IMR-90 (cell line): ENCODE data around the gene ADCY9. TPM values are rescaled to one million over a fixed set of nuclear protein-coding genes. Genes with fewer than 3 reads are reported as not detected.

Source experiments
- ATAC-seq: fragments of 200-7000 bp; cut with Tn5 transposase; 2 replicates; pipeline ENCODE4 v1.9.1; 2020; ENCODE audit warnings: low read depth, mild to moderate bottlenecking, moderate library complexity
- BruUV-seq: library from RNA; stranded (reverse); fragments of 400-500 nt; replicated peaks from 2 replicates; lab custom pipeline; 2021; lab: Mats Ljungman, UMichigan
- CTCF ChIA-PET: fragments of 300-600 bp; formaldehyde crosslinking; extraction: SDS; loops from one replicate; lab custom pipeline; 2021; ENCODE audit warnings: antibody characterized with exemption; lab: Yijun Ruan, JAX
- POLR2A ChIA-PET: fragments of 300-600 bp; sonication (Branson Sonifier 250); formaldehyde crosslinking; loops from one replicate; lab custom pipeline; 2022; ENCODE audit warnings: antibody characterized with exemption; ENCODE audit not compliant: unreplicated experiment; lab: Charles Lee
- DNase-seq: peaks from one replicate; pipeline ENCODE4 v3.0.0; 2013
- H2AFZ ChIP-seq: replicated peaks from 2 replicates; pipeline ENCODE3; 2013; ENCODE audit warnings: low read length, mild to moderate bottlenecking; ENCODE audit not compliant: poor library complexity
- H2AK5ac ChIP-seq: 2 replicates; pipeline ENCODE4 v1.6.1; 2013; ENCODE audit warnings: low read depth, low read length, inconsistent platforms
- H2AK9ac ChIP-seq: replicated peaks from 2 replicates; pipeline ENCODE3; 2013; ENCODE audit warnings: mild to moderate bottlenecking, low read depth, low read length, moderate library complexity; ENCODE audit not compliant: poor library complexity
- H2BK120ac ChIP-seq: 2 replicates; pipeline ENCODE4 v1.6.1; 2013; ENCODE audit warnings: low read depth, low read length, inconsistent platforms
- H2BK15ac ChIP-seq: 3 replicates; pipeline ENCODE4 v1.6.1; 2013; ENCODE audit warnings: low read depth, low read length, inconsistent platforms
- H2BK20ac ChIP-seq: 2 replicates; pipeline ENCODE4 v1.6.1; 2013; ENCODE audit warnings: low read depth, mild to moderate bottlenecking, inconsistent platforms, low read length, moderate library complexity
- H2BK5ac ChIP-seq: 2 replicates; pipeline ENCODE4 v1.6.1; 2013; ENCODE audit warnings: mild to moderate bottlenecking, low read depth, low read length, inconsistent platforms; ENCODE audit not compliant: poor library complexity, severe bottlenecking
- H3K14ac ChIP-seq: replicated peaks from 2 replicates; pipeline ENCODE4 v1.6.1; 2013; ENCODE audit warnings: low read depth, low read length, inconsistent platforms
- H3K18ac ChIP-seq: 2 replicates; pipeline ENCODE4 v1.6.1; 2013; ENCODE audit warnings: low read depth, low read length, control low read depth
- H3K23ac ChIP-seq: 2 replicates; pipeline ENCODE4 v1.6.1; 2013; ENCODE audit warnings: low read depth, low read length, inconsistent platforms
- H3K27ac ChIP-seq: 2 replicates; pipeline ENCODE4 v1.5.1; 2013; ENCODE audit warnings: mild to moderate bottlenecking, control low read depth, low read length; ENCODE audit not compliant: insufficient read depth
- H3K27me3 ChIP-seq: 2 replicates; pipeline ENCODE4 v1.6.1; 2013; ENCODE audit warnings: low read length; ENCODE audit not compliant: control insufficient read depth, insufficient read depth
- H3K36me3 ChIP-seq: 2 replicates; pipeline ENCODE4 v1.6.1; 2013; ENCODE audit warnings: low read length, mixed read lengths; ENCODE audit not compliant: control insufficient read depth, insufficient read depth
- H3K4ac ChIP-seq: 2 replicates; pipeline ENCODE4 v1.6.1; 2013; ENCODE audit warnings: low read depth, low read length, inconsistent platforms
- H3K4me1 ChIP-seq: 2 replicates; pipeline ENCODE4 v1.6.1; 2013; ENCODE audit warnings: low read length, mixed read lengths; ENCODE audit not compliant: control insufficient read depth, insufficient read depth
- H3K4me2 ChIP-seq: 2 replicates; pipeline ENCODE4 v1.6.1; 2013; ENCODE audit warnings: low read depth, mild to moderate bottlenecking, control low read depth, low read length, moderate library complexity
- H3K4me3 ChIP-seq: 2 replicates; pipeline ENCODE4 v1.5.1; 2013; ENCODE audit warnings: low read depth, mild to moderate bottlenecking, control low read depth, low read length, moderate library complexity; ENCODE audit not compliant: insufficient read depth
- H3K56ac ChIP-seq: 2 replicates; pipeline ENCODE4 v1.6.1; 2013; ENCODE audit warnings: low read length, inconsistent platforms; ENCODE audit not compliant: insufficient read depth; ENCODE audit errors: extremely low read depth
- H3K79me1 ChIP-seq, 2 experiments: 2 replicates each; pipeline ENCODE4 v1.6.1; 2013; ENCODE audit warnings: low read length in 2 of 2, inconsistent platforms in 1 of 2, low read depth in 1 of 2
- H3K9ac ChIP-seq: 2 replicates; pipeline ENCODE4 v1.6.1; 2013; ENCODE audit warnings: low read depth, low read length, control low read depth
- H3K9me1 ChIP-seq: 2 replicates; pipeline ENCODE4 v1.6.1; 2013; ENCODE audit warnings: low read length, inconsistent platforms; ENCODE audit not compliant: insufficient read depth
- H3K9me3 ChIP-seq: 2 replicates; pipeline ENCODE4 v1.6.1; 2013; ENCODE audit warnings: low read length; ENCODE audit not compliant: control insufficient read depth, insufficient read depth
- H4K20me1 ChIP-seq: 2 replicates; pipeline ENCODE4 v1.6.1; 2013; ENCODE audit warnings: low read length, inconsistent platforms; ENCODE audit not compliant: insufficient read depth
- H4K5ac ChIP-seq: 2 replicates; pipeline ENCODE4 v1.6.1; 2013; ENCODE audit warnings: mild to moderate bottlenecking, low read depth, low read length, control low read depth
- H4K8ac ChIP-seq, 2 experiments: 2 replicates each; pipeline ENCODE4 v1.6.1; 2013; ENCODE audit warnings: low read depth in 2 of 2, low read length in 2 of 2, control low read depth in 1 of 2, inconsistent platforms in 1 of 2
- H4K91ac ChIP-seq: 2 replicates; pipeline ENCODE4 v1.6.1; 2013; ENCODE audit warnings: low read depth, low read length, inconsistent platforms; ENCODE audit not compliant: insufficient read depth
- BHLHE40 ChIP-seq: fragments of 150-350 bp; IDR thresholded peaks from 2 replicates; pipeline ENCODE4 v1.6.1; 2016; ENCODE audit warnings: mild to moderate bottlenecking, low read depth, low read length
- CEBPB ChIP-seq: IDR thresholded peaks from 2 replicates; pipeline ENCODE4 v1.6.1; 2012; ENCODE audit warnings: low read depth, low read length, improper control_type of control experiment
- CHD1 ChIP-seq: IDR thresholded peaks from 2 replicates; pipeline ENCODE4 v1.6.1; 2012; ENCODE audit warnings: low read depth, low read length, improper control_type of control experiment
- CTCF ChIP-seq: conservative IDR thresholded peaks from 2 replicates; pipeline ENCODE4 v1.5.1; 2012; ENCODE audit warnings: mild to moderate bottlenecking, low read depth, low read length, improper control_type of control experiment
- ELK1 ChIP-seq: fragments of 150-350 bp; IDR thresholded peaks from 2 replicates; pipeline ENCODE4 v1.6.1; 2016; ENCODE audit warnings: low read depth, mild to moderate bottlenecking, low read length, moderate library complexity, borderline replicate concordance
- FOS ChIP-seq: fragments of 150-350 bp; IDR thresholded peaks from 2 replicates; pipeline ENCODE4 v1.6.1; 2016; ENCODE audit warnings: low read depth, low read length
- MAFK ChIP-seq: IDR thresholded peaks from 2 replicates; pipeline ENCODE4 v1.6.1; 2012; ENCODE audit warnings: low read depth, low read length, improper control_type of control experiment
- MAZ ChIP-seq: IDR thresholded peaks from 2 replicates; pipeline ENCODE4 v1.6.1; 2012; ENCODE audit warnings: low read depth, mild to moderate bottlenecking, low read length, improper control_type of control experiment, moderate library complexity, borderline replicate concordance
- MXI1 ChIP-seq: IDR thresholded peaks from 2 replicates; pipeline ENCODE4 v1.6.1; 2012; ENCODE audit warnings: low read depth, mild to moderate bottlenecking, low read length, moderate library complexity, borderline replicate concordance
- NFE2L2 ChIP-seq: fragments of 150-350 bp; IDR thresholded peaks from 2 replicates; pipeline ENCODE4 v1.6.1; 2016; ENCODE audit warnings: low read depth, mild to moderate bottlenecking, low read length
- POLR2A ChIP-seq: IDR thresholded peaks from 2 replicates; pipeline ENCODE4 v1.6.1; 2012; ENCODE audit warnings: mild to moderate bottlenecking, low read depth, low read length
- RAD21 ChIP-seq: IDR thresholded peaks from 2 replicates; pipeline ENCODE4 v1.6.1; 2012; ENCODE audit warnings: low read length, improper control_type of control experiment
- RCOR1 ChIP-seq: IDR thresholded peaks from 2 replicates; pipeline ENCODE4 v1.6.1; 2012; ENCODE audit warnings: mild to moderate bottlenecking, low read length, improper control_type of control experiment; ENCODE audit not compliant: insufficient replicate concordance
- RFX5 ChIP-seq: IDR thresholded peaks from 2 replicates; pipeline ENCODE4 v1.8.0; 2012; ENCODE audit warnings: low read depth, mild to moderate bottlenecking, low read length, moderate library complexity
- SMC3 ChIP-seq: fragments of 150-350 bp; IDR thresholded peaks from 2 replicates; pipeline ENCODE4 v1.6.1; 2016; ENCODE audit warnings: low read depth, mild to moderate bottlenecking, antibody characterized with exemption, low read length, moderate library complexity
- USF2 ChIP-seq: fragments of 150-350 bp; IDR thresholded peaks from 2 replicates; pipeline ENCODE4 v1.6.1; 2017; ENCODE audit warnings: mild to moderate bottlenecking, antibody characterized with exemption, low read length, low read depth
- WGBS, 2 experiments: methylation state at CpG; one replicate each; pipeline versions ENCODE4 v1.1.5 to v1.1.7; 2013; ENCODE audit warnings: missing lambda C conversion rate in 2 of 2; ENCODE audit not compliant: insufficient read length in 1 of 2; ENCODE audit errors: extremely low coverage in 2 of 2; 5-methylcytosine and 5-hydroxymethylcytosine counted together
- dilution Hi-C: fragments of 300-500 bp; cut with HindIII; formaldehyde crosslinking; loops from one replicate; pipeline ENCODE4 v1.14.3; 2018; ENCODE audit warnings: low sequenced_read_pairs; ENCODE audit not compliant: unreplicated experiment
- in situ Hi-C: fragments of 300-500 bp; cut with MboI; formaldehyde crosslinking; loops from 3 replicates; pipeline ENCODE4 v1.14.3; 2019; ENCODE audit warnings: low sequenced_read_pairs, inconsistent platforms, mixed read lengths
- intact Hi-C: fragments of 100-400 bp; cut with micrococcal nuclease; formaldehyde crosslinking; loops from 2 replicates; pipeline ENCODE4 v1.10.0; 2022
- polyA plus RNA-seq, 3 experiments: library from polyadenylated mRNA; depleted of rRNA; stranded (reverse); fragments of >200 nt; gene quantifications; 2 replicates each; pipeline ENCODE4 v1.2.3, GENCODE V29; 2012; ENCODE audit warnings: low replicate concordance in 1 of 3
- total RNA-seq: library from RNA; depleted of rRNA; stranded (reverse); fragments of >200 nt; gene quantifications from 2 replicates; pipeline ENCODE4 v1.2.3, GENCODE V29; 2012

Gene ADCY9
- total and polyA plus RNA-seq, 2 of the 4 experiments (the other 2 are of a cell fraction), result 5.4 to 12.5 TPM

- Histone ChIP-seq H3K9me1 (no peaks in the 10 kb centered on the region), H3K14ac (no peak overlapping the region), H3K9me3 (peaks cover 9% of the 10 kb centered on the region), H3K18ac (no peak overlapping the region), H2BK20ac (no peak overlapping the region), H3K27ac (no peak overlapping the region), H3K23ac (no peak overlapping the region), H3K9ac (no peak overlapping the region), H2AFZ (no peak overlapping the region), H3K56ac (no peak overlapping the region), H2BK15ac (no peak overlapping the region; the same call in 2 of the 3 replicates), H3K27me3 (peaks cover 4% of the 10 kb centered on the region; the same call in 1 of the 2 replicates), H3K4me1 (no peaks in the 10 kb centered on the region; the same call in none of the 2 replicates), H3K4me3 (no peak overlapping the region), H3K36me3 (no peaks in the 10 kb centered on the region), H2BK120ac (no peak overlapping the region), H3K4me2 (no peak overlapping the region), H4K91ac (no peak overlapping the region), H4K8ac (no peak overlapping the region), H2AK9ac (no peak overlapping the region), H2AK5ac (no peak overlapping the region), H4K20me1 (no peaks in the 10 kb centered on the region), H4K5ac (no peak overlapping the region), H3K79me1 (no peaks in the 10 kb centered on the region), H3K4ac (no peak overlapping the region), H2BK5ac (no peak overlapping the region)
- dilution Hi-C loops (no loop called here), intact Hi-C loops (no loop called here), in situ Hi-C loops (no loop called here)
- CTCF ChIA-PET, result no interaction called here
- 100% methylated on average over 1 of the region's 1 CpG; no CpG with 5 or more reads in 1 of the 2 experiments for WGBS, 2 experiments
- TF ChIP-seq RAD21, result no peak
- no peak for TF ChIP-seq BHLHE40
- TF ChIP-seq CEBPB, result no peak
- TF ChIP-seq POLR2A, result no peak
- TF ChIP-seq CHD1, result no peak
- no peak for TF ChIP-seq MAFK
- TF ChIP-seq RCOR1, result no peak
- no peak for TF ChIP-seq CTCF
- no peak for TF ChIP-seq RFX5
- no peak for TF ChIP-seq MXI1
- TF ChIP-seq NFE2L2, result no peak
- TF ChIP-seq FOS, result no peak
- no peak for TF ChIP-seq ELK1
- TF ChIP-seq USF2, result no peak
- TF ChIP-seq MAZ, result no peak
- no peak for TF ChIP-seq SMC3
- POLR2A ChIA-PET, result no interaction called here
- BruUV-seq, result no TSS peak
- ATAC-seq, result no peak
- no peak for DNase-seq
Measured at GRCh38 chr16:4135537-4135936, 19.3 kb upstream of the ADCY9 start.
